HG03469 (cell line): ENCODE measurements around the gene ZNF611.
A peak's percentile ranks its signal among the peaks of the same experiment; 100 is the strongest.
"Not testable (repeated sequence)": the region's sequence is repeated elsewhere in the genome, so short reads cannot be mapped to it uniquely, and the experiment has no call there.

ENCODE experiments used
- ATAC-seq: cut with Tn5 transposase; IDR thresholded peaks from one replicate; pipeline ENCODE4 v1.9.1; 2021; ENCODE audit warnings: mild to moderate bottlenecking, moderate library complexity, moderate number of reproducible peaks; ENCODE audit not compliant: unreplicated experiment

The ZNF611 gene

DNA sequence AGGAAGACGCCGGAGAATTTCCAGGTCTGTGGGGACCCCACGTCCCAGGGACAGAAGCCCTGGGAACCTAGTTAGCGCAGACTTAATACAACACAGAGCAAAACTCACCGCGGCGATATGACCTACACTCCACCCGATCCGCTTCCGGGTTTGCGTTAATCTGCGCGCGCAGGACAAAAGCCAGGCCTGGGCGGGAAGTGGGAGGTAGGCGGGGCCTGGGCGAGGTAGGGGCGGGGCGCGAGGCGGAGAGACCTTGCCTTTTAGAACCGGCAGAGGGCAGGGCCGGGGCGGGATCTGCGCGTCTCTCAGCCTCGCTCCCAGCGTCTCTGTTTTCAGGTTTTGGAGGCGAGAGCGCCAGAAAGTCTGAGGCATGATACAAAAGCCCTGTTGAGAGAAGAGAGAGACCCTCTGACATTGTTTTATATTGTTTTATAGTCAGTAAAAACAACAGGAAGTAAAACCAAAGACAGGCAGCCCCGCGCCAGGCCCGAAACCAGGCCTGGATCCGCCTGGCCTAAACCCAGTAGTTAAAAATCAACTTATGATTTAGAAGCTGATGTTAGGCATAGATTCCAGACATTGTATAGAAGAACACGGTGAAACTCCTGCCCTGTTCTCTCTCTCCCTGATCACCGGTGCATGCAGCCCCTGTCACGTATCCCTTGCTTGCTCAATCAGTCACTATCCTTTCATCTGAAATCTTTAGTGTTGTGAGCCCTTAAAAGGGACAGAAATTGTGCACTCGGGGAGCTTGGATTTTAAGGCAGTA is at the start of gene ZNF611:
Gene ZNF611 (minus strand): TSS at position 152 of the 769 bp plus-strand sequence. CDS start 19,150 bp downstream, outside the sequence.
- peak; percentile 70 for ATAC-seq

DNA sequence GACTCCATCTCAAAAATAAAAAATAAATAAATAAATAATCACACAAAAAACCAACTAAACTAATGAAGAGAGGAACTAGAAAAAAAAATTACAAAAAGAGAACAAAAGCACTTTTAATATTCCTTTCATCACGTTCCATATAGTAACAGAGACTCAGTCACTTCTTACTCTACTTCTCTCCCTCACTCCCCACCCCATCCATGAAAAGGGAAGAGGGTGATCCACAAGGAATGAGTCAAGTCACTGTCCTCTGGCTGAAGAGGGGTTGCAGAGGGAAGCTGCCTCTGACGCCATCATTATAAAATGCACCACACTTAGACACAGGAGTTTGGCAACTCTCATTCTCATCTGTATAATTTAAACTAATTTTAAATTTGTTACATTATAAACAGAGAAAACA is 48.0 kb upstream of the ZNF611 start:
- ATAC-seq = not testable (repeated sequence)

DNA sequence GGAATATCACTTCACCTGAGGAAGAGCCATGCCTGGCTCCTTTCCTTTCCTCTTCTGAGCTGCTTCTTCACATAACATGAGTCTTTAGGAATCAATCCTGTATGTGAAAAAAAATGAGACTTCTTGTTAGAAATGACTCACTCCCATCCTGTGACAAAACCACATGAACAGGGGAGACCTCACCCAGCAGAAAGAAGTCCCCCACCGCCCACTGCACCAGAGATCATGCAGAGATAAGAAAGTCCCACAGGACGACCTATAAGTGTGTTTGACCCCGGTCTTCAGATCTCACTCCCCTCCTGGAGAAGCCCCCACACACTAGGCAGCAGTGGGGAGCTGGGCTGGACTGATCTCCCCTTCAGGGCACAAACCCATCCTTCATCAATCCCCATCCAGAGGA is 44.0 kb upstream of the ZNF611 start:
- ATAC-seq = no peak

DNA sequence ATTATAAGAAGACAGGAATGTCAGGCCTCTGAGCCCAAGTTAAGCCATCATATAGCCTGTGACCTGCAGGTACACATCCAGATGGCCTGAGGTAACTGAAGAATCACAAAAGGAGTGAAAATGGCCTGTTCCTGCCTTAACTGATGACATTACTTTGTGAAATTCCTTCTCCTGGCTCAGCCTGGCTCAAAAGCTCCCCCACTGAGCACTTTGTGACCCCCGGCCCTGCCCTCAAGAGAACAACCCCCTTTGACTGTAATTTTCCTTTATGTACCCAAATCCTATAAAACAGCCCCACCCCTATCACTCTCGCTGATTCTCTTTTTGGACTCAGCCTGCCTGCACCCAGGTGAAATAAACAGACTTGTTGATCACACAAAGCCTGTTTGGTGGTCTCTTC is 21.6 kb upstream of the ZNF611 start:
- ATAC-seq = not testable (repeated sequence)

DNA sequence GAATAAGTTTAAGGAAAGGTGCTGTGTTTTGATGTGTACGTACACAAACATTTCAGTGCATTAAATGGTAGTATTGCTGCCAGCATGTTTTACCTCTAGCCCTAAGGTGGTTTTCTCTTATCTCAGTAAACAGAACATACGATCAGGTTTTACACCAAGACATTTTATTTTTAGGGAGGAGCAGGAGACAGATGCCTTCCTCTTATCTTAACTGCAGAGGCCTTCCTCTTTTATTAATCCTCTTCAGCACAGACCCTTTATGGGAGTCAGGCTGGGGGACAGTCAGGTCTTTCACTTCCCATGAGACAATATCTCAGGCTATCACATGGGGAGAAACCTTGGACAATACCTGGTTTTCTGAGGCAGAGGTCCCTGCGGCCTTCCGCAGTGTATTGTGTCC is 14.9 kb upstream of the ZNF611 start:
- ATAC-seq = no peak

DNA sequence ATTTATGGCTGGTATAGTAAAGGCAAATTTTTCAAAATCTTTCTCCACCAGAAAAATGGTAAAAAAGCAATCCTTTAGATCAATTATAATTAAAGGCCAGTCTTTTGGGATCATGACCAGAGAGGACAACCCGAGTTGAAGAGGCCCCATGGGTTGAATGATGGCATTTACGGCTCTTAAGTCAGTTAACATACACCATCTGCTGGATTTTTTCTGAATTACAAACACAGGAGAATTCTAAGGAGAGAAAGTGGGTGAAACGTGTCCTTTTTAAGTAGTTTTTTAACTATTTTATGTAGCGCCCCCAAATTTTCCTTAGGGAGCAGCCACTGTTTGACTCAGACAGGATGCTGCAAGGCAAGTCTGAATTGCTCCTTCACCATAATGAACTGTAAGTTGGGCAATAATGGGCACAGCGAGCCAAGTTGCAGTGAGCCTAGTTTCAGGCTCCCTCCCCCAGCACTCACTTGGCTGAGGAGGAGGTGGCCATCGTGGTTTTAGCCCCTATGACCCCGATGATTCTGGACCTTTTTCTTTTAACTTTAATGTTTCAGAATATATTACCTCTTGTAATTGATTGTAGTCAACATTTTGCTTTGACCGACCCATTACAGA is 13.6 kb upstream of the ZNF611 start:
- ATAC-seq = no peak

DNA sequence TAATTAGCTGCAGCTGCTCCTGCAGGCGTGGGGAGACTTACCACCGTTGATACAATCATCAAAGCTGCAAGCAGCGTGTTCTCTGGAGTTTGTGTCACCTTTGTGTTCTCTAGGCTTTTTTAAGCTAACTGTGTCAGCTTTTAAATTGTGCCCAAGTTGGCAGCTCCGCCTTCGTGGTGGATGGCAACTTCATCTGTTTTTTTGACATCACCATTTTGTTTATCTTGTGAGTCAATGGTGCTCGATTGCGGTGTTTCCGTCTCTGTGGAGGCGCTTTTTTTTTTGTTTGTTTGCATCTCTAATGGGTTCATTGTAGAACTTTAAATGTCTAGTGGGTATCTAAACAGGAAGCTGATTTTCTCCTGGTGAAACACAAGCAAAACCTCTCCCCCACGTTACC is 11.1 kb upstream of the ZNF611 start:
- ATAC-seq = not testable (repeated sequence)

DNA sequence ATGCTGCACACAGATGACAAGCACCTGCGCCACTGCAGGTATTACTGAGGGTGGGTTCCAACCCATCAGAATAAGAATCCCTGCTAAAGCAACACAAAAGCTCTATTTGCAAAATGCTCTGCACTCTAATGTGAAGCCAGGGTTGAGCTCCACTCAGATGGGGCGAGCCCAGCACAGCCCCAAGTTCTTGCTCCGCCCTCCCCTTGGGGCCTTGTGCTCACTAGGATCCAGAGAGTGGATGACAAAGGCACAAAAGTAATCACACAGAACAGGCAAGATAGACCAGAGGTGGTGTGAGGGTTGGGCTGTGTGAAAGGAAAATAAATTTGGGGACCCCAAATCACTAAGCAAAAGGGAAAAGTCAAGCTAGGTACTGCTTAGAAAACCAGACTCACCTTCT is 8.2 kb upstream of the ZNF611 start:
- no peak for ATAC-seq

DNA sequence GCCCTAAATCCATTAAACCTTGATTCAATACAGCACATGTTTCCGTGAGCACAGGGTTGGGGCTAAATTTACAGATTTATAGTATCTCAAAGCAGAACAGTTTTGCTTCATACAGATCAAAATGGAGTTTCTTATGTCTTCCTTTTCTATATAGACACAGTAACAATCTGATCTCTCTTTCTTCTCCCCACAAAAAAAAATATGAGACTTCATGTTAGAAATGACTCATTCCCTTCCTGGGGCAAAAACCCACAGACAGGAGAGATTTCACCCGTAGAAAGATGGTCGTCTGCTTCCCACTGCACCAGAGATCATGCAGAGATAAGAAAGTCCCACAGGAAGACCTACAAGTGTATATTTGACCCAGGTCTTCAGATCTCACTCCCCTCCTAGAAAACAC is 7.7 kb upstream of the ZNF611 start:
- ATAC-seq = no peak

DNA sequence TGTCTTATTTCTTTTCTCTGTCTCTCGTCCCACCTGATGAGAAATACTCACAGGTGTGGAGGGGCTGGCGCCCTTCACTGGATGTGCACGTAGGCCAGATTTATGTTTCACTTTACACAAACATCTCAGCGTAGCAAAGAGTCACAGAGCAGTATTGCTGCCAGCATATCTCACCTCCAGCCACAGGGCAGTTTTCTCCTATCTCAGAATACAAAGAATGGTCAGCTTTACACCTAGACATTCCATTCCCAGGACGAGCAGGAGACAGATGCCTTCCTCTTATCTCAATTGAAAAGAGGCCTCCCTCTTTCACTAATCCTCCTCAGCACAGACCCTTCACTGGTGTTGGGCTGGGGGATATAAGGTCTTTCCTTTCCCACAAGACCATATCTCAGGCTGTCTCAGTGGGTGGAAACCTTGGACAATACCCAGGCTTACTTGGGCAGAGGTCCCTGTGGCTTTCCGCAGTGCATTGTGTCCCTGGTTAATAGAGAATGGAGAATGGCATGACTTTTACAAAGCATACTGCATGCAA is 7.2 kb upstream of the ZNF611 start:
- no peak for ATAC-seq

DNA sequence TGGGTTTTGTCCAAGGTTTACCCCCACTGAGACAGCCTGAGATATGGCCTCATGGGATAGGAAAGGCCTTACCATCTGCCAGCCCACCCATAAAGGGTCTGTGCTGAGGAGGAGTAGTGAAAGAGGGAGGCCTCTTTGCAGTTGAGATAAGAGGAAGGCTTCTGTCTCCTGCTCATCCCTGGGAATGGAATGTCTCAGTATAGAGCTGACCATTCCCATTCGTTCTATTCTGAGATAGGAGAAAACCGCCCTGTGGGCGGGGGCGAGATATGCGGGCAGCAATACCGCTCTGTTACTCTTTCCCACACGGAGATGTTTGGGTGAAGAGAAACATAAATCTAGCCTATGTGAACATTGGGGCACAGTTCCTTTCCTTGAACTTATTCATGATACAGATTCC is 6.5 kb upstream of the ZNF611 start:
- ATAC-seq = not testable (repeated sequence)

DNA sequence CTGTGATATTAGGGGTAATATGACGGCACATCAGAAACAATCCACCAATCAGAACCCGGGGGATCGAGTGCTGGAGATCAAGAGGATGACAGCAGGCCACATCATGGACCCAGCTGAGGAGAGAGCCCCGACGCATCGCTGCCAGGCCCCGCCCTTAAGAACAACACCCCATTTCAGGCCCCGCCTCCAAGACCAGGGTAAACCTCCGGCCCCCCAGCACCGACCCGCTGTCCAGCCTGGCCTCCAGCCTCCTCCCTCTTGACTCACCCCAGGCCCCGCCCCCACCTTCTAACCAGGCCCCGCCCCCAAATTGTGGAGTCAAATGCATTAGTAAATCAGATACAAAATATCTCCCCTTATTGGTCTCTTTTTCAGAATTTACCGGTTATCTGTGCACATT is 4.7 kb upstream of the ZNF611 start:
- ATAC-seq = no peak

DNA sequence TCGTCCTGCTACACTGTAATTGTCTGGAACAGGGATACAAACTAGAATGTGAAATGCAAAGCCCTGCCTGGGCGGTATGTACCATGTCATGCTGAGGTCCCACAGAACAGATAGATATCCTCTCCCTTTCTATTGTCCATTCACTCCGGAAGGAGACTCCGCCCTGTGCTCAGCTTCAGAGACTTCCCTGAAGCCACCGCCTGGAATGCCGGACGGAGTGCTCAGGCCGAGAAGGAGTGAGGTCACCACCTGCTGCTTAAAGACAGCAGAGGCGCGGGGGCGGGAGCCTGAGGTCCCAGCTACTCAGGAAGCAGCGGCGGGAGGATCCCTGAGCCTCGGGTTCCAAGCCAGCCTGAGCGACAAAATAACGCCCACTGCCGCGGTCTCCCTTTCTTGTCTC is 890 bp upstream of the ZNF611 start:
- no peak for ATAC-seq

DNA sequence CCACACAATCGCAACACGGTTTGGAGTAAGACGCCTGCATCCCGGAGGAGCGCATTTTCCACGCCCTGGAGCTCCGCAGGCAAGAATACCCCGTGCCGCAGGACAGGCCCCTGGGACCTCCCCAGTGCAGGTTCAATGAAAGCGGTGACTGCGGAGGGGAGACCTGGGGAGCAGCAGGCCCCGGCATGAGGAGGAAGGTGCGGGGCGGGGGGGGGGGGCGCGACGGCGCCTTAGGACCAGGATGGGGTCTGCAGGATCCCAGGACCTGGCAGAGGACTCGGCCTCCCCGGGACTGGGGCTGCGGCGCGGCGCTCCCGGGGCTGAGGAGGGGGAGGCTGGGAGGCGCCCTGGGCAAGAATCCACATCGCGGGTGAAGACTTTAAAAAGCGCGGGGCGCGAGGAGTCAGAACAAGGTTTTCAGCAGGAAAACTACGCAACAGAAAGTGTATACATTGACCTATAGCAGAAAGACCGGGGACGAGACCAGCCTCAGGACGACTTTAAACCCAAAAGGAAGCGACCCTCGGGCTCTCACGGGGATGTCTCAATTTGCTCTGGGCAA is 432 bp downstream of the ZNF611 start:
- ATAC-seq = no peak

DNA sequence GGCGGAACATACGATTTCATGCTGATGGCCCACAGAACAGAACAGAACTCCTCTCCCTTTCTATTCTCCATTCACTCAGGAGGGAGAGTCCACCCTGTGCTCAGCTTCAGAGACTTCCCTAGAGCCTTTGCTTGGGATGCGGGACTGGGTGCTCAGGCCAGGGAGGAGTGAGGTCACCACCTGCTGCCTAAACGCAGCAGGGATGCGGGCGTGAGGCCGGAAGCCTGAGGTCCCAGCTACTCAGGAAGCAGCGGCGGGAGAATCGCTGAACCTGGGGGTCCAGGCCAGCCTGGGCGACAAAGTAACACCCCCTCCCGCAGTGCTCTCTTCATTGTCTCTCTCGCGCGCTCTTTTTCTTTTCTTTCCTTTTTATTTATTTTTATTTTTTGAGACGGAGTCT is 8.8 kb downstream of the ZNF611 start:
- ATAC-seq = not testable (repeated sequence)

DNA sequence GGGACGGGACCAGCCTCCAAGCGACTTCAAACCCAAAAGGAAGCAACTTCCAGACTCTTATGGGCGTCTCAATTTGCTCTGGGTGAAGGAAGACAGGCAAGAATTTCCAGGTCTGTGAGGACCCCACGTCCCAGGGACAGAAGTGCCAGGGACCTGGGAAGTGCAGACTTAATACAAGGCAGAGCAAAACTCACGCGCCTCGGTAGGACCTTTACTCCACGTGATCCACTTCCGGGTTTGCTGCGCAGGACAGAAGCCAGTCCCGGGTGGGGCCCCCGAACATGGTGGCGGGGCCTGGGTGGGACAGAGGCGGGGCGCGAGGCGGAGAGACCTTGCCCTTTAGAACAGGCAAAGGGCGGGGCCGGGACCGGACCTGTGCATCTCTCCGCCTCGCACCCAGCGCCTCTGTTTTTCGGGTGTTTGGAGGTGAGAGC is 9.3 kb downstream of the ZNF611 start:
- ATAC-seq = no peak

DNA sequence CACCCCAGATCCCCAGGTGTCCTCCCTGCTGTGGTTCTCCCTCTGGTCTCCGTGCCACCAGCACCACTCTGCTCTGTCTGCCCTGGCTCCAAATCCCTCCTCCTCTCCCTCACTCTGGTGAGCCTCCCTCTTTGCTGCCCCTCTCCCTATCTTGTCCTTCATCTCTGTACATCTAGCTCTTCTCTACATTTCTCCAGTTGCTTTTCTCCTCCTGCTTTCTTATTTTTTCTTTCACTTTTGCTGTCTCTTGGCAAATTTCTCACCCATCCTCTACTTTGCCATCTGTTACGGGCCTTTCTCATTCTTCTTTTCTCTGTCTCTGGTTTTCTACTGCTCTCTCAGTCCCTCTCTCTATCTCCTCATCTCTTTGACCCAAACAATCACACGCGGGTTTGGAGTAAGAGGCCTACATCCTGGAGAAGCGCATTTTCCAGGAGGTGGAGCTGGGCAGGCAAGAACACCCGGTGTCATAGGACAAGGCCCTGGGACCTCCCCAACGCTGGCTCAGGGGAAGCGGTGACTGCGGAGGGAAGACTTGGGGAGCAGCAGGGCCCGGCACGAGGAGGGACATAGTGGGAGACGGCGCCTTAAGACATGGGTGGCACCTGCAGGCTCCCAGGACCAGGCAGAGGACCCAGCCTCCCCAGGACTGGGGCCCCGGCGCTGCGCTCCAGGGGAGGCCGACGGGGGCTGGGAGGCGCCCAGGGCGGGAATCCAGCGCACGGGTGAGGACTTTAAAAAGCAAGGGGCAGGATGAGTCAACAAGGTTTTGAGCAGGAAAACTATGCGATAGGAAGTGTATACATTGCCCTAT is 9.9 kb downstream of the ZNF611 start:
- ATAC-seq = no peak

DNA sequence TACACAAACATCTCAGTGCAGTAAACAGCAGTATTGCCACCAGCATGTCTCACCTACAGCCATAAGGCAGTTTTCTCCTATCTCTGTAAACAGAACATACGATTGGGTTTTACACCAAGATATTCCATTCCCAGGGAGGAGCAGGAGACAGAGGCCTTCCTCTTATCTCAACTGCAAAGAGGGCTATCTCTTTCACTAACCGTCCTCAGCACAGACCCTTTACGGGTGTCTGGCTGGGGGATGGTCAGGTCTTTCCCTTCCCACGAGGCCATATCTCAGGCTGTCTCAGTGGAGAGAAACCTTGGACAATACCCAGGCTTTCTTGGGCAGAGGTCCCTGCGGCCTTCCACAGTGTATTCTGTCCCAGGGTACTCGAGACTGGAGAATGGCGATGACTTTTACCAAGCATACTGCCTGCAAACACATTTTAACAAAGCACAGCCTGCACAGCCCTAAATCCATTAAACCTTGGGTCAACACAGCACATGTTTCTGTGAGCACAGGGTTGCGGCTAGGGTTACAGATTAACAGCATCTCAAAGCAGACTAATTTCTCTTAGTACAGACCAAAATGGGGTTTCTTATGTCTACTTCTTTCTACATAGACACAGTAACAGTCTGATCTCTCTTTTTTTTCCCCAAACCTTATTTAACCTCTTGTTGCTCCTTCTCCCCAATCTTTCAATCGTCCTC is 10.8 kb downstream of the ZNF611 start:
- ATAC-seq = not testable (repeated sequence)

DNA sequence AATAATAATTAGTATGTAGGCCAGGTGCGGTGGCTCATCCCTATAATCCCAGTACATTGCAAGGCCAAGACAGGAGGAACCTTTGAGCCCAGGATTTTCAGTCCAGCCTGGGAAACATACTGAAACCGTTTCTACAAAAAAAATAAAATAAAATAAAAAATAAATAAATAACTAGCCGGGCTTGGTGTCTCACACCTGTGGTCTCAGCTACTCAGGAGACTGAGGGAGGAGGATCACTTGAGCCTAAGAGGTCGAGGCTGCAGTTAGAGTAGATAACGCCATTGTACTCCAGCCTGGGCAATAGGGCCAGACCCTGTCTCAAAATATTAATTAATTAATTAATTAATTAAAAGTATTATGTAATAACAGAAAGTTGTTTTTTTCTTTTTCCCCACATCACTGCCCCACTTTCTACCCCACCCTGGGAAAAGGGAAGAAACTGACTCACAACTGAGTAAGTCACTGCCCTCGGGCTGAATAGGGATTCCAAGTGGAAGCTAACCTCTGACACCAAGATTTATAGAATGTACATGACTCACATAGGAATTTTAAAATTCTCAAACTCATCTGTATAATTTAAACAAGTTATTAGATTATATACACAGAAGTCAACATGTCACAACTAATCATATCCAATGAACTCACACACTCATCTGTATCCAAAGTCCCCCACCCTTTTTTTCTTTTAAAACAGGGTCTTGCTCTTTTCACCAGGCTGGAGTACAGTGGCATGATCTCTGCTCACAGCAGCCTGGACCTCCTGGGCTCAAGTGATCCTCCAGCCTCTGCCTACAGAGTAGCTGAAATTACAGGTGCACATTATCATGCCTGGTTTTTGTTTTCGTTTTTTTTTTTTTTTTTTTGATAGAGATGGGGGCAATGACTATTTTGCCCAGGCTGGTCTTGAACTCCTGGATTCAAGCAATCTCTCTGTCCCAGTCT is 12.5 kb downstream of the ZNF611 start:
- no peak for ATAC-seq
